Fibroblast of pulmonary artery (primary cell): Measurements from ENCODE around the gene CAMK1G.

Experiments
- DNase-seq: peaks from one replicate; pipeline ENCODE4 v3.0.0-alpha.2; 2010; ENCODE audit warnings: low read depth
- H3K4me3 ChIP-seq: replicated peaks from 2 replicates; pipeline ENCODE4 v1.5.1; 2011; ENCODE audit warnings: low read depth, mild to moderate bottlenecking, control low read depth, low read length, moderate library complexity
- TF ChIP-seq, protein P1 (sequence below): IDR thresholded peaks from 2 replicates; pipeline ENCODE4 v1.5.1; 2011; ENCODE audit warnings: mild to moderate bottlenecking, control low read depth, low read length, inconsistent platforms; ENCODE audit errors: missing control alignments

Gene CAMK1G

DNA sequence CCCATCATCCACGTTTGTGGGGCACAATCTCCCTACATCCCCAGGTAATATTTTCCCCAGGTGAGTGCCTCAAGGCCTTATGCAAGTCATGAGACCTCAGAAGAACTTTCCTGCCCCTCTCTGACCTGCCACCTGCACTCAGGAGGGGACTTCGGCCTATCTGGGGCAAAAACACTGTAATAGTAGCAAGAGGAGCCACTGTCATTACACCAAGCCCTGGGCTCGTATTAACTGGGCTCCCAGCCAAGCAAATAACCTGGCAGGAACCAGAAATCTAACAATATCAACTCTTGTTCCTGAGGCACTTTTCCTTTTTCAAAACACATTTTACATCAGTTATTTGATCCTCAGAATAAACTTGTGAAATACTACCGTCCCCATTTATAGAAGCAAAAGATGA lies 37.8 kb downstream of the CAMK1G start:
- TF ChIP-seq, protein P1, sequence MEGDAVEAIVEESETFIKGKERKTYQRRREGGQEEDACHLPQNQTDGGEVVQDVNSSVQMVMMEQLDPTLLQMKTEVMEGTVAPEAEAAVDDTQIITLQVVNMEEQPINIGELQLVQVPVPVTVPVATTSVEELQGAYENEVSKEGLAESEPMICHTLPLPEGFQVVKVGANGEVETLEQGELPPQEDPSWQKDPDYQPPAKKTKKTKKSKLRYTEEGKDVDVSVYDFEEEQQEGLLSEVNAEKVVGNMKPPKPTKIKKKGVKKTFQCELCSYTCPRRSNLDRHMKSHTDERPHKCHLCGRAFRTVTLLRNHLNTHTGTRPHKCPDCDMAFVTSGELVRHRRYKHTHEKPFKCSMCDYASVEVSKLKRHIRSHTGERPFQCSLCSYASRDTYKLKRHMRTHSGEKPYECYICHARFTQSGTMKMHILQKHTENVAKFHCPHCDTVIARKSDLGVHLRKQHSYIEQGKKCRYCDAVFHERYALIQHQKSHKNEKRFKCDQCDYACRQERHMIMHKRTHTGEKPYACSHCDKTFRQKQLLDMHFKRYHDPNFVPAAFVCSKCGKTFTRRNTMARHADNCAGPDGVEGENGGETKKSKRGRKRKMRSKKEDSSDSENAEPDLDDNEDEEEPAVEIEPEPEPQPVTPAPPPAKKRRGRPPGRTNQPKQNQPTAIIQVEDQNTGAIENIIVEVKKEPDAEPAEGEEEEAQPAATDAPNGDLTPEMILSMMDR: no peak
- H3K4me3 ChIP-seq: no peak overlapping the region
- DNase-seq: no peak

DNA sequence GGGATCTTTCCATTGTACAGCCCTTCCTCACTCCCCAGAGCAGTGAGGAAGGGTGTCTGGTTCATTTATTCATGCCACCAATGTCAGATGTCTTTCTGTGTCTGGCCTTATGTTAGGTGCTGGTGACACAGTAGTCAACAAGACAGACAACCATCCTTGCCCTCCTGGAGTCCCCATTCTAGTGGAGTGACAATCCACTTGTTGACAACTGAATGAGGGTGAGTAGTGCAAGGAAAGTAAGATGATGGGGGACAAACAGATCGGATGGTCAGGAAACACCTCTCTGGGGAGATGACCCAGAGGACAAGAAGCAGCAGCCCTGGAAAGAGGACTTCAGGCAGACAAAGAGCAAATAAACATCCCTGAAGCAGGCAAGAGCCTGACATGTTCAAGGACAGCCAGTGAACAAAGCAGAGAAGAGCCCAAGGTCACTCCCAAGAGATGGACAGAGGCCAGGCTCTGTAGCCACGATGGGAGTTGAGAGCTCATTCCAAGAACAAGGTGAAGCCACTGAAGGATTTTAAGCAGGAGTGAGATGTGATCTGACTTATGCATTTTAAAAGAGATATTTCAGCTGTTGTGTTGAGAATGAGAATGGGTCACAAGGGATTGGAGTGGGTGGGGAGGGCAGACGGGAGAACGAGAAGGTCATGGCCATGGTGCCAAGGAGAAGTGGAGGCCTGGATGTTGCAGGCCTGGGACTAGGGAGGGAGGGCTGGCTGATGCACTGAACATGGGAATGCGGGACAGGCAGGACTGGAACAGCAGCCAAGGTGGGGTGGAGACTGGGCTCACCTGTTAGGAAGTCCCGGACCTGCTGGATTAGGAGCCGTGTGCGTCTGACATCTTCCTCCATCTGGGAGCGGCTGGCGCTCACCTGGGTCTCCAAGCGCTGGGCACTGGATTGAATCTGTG lies 38.5 kb downstream of the CAMK1G start:
- TF ChIP-seq, protein P1: no peak
- DNase-seq: no peak
- no peak overlapping the region for H3K4me3 ChIP-seq

DNA sequence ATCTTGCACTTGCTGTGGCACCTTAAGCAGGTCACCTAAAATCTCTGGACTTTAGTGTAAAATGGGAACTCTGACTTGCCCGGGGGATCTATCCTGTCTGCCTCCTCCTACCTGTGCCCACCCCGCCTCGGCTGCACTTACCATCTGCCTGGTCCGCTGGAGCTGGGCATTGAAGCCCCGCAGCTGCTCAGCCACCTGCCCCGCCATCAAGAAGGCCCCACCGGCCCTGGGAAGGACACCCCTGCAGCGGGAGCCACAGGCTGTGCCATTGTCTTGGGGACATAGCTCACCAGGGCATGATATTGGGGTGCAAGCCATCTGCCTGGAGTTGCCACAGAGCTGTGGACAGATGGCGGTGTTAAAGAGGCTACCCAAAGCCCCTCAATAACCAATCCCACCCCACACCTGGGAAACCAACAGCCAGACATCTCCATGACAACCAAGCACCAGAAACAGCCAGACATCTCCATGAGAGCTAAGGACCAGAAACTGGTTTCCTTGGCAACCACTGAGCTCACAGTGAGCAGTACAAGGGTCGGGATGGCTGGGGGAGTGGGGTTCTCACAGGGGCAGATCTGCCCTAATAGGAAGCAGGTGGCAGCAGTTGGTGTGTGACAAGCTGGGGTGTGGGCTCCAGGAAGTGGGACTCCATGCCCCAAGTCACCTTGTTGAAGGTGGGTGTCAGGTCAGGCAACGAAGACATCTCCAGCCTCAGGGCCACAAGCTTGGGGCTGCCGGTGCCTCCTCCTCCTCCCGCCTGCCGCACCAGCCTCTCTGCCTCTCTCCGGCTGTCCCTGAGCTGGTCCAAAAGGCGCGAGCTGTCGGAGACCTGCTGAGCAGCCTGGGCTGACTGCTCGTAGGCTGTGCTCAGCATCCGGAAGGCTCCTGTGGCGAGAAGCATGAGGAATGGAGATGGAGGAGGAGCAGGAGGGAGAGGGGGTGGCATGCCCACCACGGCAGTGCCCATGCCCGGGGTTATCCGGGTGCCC lies 39.6 kb downstream of the CAMK1G start:
- no peak overlapping the region for H3K4me3 ChIP-seq
- DNase-seq: no peak
- TF ChIP-seq, protein P1: no peak

DNA sequence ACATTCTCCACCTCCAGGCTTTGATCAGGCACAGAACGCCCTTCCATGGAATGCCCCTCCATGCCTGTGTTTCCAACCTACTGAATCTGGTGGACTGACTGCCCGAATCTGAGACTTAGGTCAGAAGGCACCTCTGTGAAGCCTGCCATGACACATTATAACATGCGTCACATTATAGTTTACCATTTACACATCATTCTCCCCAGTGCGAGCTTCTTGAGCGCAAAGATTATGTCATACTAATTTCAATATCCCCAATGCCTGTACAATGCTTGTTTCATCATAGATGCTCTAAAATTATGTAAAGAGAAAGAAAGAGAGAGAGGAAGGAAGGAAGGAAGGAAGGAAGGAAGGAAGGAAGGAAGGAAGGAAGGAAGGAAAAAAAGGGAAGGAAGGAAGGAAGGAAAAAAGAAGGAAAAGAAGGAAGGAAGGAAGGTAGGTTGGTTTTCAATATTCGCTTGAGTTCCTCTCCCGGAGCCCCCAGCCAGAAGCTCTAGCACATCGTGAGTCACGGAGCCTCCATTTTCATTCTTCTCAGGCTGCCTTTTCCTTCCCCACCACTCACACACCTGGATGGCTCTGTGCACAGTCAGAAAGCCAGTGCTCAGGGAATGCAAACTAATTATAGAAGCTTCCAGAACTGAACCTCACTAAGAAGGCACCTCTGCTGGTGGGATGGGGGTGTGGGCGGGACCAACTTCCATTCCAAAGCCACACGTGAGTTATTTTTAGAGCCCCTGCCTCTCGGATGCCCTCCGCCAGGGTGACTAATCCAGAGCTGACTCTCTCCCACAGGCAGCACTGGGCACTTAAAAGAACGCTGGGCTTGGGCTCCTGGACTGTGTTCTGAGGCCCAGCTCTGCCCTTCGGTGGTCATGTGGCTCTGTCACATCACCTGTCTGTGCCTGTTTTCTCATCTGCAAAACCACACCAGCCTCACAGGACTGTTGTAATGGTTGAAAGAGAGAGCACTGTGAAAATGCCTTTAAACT lies 41.3 kb downstream of the CAMK1G start:
- no peak for DNase-seq
- TF ChIP-seq, protein P1: no peak
- H3K4me3 ChIP-seq: no peak overlapping the region

DNA sequence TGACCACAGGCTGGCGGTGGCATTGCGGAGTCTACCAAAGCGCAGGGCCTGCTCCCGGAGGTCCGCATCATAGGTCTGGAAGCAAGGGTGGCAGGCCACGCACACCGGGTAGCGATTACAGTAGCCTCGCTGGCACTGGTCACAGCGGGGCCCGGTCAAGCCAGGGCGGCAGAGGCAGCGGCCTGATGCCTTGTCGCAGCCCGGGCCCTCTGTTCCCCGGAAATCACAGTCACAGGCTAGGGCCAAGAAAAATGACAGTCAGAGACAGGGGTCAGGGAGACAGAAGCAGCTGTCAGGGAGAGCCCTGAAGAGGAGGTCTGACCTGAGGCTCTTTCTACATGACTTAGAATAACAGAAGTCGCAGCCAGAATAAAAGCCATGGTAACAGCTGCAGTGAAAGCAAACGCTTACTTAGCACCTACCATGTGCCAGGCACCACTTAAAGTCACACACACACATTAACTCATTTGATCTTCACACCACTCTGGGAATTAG lies 42.3 kb downstream of the CAMK1G start:
- TF ChIP-seq, protein P1: no peak
- no peak for DNase-seq
- no peak overlapping the region for H3K4me3 ChIP-seq
